Activated CD4-positive, CD25-positive, alpha-beta regulatory T cell (primary cell): Measurements from ENCODE around the gene IFNK.

Source experiments
- DNase-seq, 4 experiments: peaks; one replicate each; lab custom pipeline; 2025; lab: John Stamatoyannopoulos, UW

The IFNK gene

DNA sequence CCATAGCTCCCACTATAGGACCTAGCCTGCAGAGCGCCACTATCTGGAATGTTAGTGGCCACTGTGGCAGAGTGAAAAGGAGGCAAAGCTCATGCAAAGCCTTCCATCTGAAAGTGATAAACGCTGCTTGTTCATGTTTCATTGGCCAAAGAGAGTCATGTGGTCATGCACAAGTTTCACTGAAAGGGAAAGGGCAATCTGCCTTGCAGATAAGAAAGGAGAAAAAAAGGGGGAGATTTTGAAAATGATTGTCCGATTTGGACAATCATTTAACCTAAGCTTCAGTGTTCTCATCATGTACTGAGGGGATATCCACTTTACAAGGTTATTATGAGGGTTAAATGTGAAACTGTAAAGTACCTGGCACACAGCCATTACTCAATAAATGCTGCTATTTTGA lies 14.6 kb downstream of the IFNK start:
- DNase-seq: no peak

DNA sequence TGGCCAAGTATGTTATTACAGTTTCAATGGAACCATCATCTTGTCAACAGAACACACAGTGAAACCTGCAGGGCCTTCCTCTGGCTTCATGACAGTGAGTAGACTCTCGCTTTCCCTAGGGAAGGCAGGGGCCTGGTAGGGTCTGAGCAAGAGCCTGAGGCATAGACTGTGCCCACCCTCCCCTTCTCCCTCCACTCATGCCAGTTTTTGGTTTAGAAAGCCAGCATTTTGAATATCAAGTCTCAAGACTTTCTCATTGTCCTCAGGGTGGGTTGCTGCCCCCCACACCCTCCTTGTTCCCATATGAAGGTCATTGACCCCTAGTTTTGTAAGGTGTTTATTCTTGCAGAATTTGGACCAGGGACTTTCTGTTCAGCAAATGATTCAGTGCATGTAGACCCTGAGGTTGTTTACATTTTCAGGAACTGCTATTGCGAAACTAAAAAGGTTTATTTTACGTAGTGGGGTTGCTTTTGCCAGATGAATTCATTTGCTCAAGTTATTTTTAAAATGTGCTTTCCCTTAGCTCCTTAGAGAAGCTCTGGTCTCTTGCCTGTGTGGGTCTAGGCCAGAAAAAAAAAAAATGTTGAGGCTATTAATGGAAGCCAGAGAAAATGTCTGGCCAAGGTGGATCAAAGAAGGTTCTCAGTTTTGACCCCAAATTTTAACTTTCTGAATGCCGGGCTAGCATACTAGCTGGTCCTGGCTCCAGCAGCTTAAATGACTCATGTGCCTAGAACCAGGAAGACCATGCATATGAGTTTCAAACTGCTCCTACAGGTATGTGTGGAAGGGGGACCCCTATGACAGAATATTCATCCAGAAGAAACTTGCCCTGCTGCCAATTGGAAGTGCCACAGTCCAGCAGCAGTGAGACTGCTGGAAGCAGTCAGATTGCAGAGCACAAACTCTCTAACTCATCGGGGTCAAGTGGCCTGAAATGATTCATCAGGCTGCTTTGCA lies 15.7 kb downstream of the IFNK start:
- DNase-seq: no peak

DNA sequence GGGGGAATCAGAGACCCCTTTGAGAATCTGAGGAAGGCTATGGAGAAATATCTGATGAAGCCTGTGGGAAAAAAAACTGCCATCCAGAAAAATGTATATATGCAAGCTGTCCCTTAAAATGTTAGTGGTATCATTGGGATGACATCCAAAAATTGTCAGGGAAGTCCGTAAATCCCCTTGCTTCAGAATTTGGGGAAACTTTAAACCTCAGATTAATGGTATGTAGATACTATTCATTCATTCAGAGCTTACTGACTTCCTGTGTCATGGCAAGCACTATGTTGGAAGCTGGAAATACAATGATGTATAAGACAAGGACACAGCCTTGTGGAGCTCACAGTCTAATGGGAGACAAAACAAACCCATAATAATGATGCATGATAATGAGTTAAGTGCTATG lies 16.4 kb downstream of the IFNK start:
- no peak for DNase-seq

- no peak for DNase-seq
Observed at GRCh38 chr9:27541740-27542139, 17.6 kb downstream of the IFNK start.

- no peak for DNase-seq
Observed at GRCh38 chr9:27542508-27542907, 18.4 kb downstream of the IFNK start.

- no peak for DNase-seq
Observed at GRCh38 chr9:27545471-27545870, 21.4 kb downstream of the IFNK start.

DNA sequence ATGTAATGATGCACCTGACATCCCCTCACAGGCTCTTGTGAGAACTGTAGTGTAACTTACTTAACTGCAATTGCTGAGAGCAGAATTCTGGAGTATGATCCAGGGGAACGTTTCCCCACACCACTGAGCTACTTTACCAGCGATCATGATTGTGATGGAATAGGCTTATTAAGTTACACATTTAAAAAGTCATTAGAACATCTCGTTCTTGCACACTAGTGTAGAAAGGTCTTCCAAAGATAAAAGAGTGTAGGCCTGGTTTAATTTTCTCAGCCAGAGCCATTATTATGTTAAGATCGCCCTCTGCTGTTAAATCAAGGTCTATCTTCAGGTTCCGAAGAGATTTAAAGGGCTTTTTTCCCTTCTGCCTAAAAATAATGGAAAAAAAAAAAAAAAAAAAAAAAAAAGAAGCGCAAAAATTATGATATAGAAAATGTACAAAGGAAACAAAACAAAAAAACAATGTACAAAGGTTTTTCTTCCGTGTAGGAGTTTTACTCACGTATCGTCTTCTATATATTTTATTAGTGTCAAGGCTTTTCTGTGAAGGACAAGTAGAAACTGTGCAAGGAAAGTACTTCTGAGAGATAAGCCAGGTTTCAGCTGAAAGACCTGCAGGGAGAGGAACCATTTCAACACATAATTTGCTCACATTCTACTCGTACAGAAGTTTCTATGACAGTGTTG lies 24.1 kb downstream of the IFNK start:
- DNase-seq: no peak

DNA sequence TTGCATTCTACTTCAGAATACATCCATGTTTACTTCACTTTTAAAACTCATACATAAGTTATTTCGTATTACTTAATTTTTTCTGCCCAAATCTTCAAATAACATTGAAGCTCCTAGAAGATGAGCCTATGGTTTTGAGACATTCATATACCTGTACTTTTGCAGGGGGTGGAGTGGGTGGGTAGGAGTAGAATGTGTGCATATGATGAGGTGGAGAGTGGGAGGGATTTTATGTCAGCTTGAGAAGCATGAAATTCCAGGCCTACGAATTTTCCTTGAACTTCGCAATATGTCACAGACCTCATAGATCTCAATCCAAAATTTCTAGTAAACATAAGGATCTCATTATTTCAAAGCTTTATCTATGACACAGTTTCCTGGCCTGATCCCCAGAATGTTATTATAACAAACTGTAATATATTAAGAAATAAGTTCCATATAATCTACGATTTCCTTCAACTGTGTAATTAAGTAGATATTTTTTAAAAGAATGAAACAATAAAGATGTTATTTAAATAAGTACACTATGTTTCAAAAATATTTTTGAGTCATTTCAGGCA lies 25.2 kb downstream of the IFNK start:
- DNase-seq: no peak

GRCh38 chr9:27554712-27555111 lies 30.6 kb downstream of the IFNK start:
- DNase-seq: no peak

- no peak for DNase-seq
Observed at GRCh38 chr9:27556470-27556869, 32.4 kb downstream of the IFNK start.

DNA sequence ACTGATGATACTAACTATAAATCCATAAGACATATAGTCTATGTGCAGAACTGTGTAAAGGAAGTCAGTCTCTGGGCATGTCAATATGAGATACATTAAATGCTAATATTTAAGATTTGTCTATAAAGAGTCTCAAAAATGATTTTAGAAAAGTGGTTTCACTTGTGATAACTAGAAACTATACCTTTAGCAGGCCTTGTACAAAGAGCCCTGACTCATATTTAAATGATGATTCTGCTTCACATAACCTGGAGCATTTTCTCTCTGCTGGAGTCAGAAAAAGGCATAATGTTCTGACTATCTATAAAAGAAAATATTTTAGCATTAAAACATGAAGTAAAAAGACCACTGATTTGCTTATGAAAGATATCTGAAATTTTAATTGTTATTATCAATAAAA lies 34.2 kb downstream of the IFNK start:
- DNase-seq: no peak

DNA sequence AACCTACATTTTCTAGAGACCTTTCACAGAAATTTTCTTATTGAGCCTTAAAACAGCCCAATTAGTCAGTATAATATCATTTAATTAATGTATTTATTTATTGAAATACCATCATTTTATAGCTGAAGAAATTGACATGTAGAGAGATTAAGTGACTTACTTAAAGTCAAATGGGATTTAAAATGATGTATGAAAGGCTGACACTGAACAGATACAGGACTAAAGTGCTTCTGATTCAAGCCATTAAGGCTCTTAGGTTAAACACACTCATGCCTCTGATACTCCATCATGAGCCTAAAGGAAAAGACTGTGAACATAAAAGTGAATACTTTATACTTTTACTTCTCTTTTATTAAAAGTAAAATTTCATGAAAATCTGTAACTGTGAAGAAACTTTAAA lies 36.4 kb downstream of the IFNK start:
- no peak for DNase-seq

- DNase-seq: no peak
Observed at GRCh38 chr9:27561685-27562084, 37.6 kb downstream of the IFNK start.

- no peak for DNase-seq
Observed at GRCh38 chr9:27563738-27564430, 39.8 kb downstream of the IFNK start.

GRCh38 chr9:27564670-27565069 lies 40.6 kb downstream of the IFNK start:
- DNase-seq: no peak

DNA sequence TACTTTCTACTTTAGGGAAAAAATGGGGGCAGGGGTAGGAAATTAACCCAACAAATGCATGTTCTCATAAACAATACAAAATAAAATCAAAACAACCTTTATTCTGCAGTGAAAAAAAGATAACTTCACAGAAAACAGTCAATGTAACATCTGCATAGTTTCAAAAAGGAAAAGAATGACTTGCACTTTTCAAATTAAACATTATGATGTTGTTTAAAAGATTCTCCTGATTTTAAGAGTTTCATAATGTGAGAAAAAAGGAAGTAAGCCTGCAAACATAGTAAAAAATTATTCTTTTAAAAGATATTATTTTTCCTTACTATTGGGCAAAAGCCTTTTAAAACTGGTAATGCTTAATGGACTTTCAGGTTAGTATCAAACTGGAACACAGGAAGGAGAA lies 41.6 kb downstream of the IFNK start:
- DNase-seq: no peak

- DNase-seq: no peak
Observed at GRCh38 chr9:27566118-27566517, 42.0 kb downstream of the IFNK start.

DNA sequence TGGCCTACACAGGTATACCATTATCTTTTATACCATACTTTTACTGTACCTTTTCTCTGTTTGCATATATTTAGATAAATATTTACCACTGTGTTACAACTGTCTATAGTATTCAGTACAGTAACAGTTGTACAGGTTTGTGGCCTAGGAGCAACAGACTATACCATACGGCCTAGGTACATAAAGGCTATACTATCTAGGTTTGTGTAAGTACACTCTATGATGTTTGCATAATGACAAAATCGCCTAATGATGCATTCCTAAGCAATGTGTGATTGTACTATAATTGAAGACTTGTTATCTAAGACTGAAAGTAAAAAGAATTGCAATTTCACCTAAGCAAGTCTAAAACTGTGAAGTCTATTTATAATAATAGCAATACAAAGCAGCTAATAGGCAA lies 45.3 kb downstream of the IFNK start:
- DNase-seq: no peak

DNA sequence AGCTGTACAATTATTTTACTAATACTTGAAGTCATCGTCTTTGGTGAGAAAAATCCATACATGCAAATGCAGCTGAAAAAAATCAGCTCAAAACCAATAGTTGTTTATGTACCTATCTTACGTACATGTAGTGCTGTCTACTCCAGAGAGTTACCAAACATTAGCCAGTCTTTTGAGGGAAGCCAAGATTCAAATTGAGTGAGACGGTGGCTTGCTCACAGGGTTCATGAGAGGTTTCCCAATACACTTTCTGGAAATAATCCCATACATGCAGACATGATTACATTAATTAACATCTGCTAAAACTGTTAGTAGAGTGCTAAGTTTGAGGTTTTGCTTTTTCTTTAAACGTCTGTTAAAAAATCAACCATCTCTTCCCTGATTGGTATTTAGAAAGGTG lies 46.9 kb downstream of the IFNK start:
- DNase-seq: no peak

DNA sequence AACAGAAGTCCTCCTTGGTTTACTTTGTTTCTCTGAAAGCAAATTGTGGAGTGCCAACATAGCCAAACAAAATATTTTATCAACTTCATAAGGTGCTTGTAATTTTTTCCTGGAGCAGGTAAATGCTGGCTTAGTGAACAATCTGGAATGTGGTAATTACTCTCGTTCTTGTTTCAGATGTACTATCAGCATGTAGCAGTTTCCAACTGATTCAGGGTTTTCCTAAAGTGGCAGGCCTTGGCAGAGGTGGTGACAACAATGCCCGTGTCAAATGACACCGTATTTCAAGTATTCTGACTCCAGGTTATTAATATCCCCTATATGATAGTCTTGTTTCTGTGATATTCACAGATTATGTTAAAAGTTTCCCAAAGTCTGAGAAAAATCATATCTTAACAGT lies 48.0 kb downstream of the IFNK start:
- no peak for DNase-seq

- peak in 1 of 4 experiments; percentile 31 for DNase-seq
Observed at GRCh38 chr9:27572566-27572917, 48.5 kb downstream of the IFNK start.

- DNase-seq: peak; percentile 70 to 87 (median 77)
Observed at GRCh38 chr9:27572918-27573633, 49.0 kb downstream of the IFNK start, which contains the start of gene C9orf72. TSS of gene C9orf72 (minus strand) at chr9:27573481. CDS start at chr9:27567120, 6,361 bp downstream.
